PFSK-1 (cell line): ENCODE results near the gene SFMBT2.

Experiments used
- FOXP2 ChIP-seq: optimal IDR thresholded peaks from 2 replicates; pipeline ENCODE3; 2011; ENCODE audit warnings: borderline replicate concordance, control low read depth, inconsistent platforms; ENCODE audit not compliant: insufficient read depth; ENCODE audit errors: extremely low read length, extremely low read depth
- POLR2AphosphoS5 ChIP-seq: IDR thresholded peaks from 2 replicates; pipeline ENCODE4 v1.6.1; 2012; ENCODE audit warnings: low read depth, mild to moderate bottlenecking, control low read depth, low read length, moderate library complexity
- SIN3A ChIP-seq: IDR thresholded peaks from 2 replicates; pipeline ENCODE4 v1.6.1; 2012; ENCODE audit warnings: mild to moderate bottlenecking, low read length, moderate library complexity, borderline replicate concordance; ENCODE audit not compliant: insufficient read depth
- TAF1 ChIP-seq: IDR thresholded peaks from 2 replicates; pipeline ENCODE4 v1.6.1; 2012; ENCODE audit warnings: low read length, control low read depth, borderline replicate concordance; ENCODE audit not compliant: insufficient read depth
- TF ChIP-seq, protein P1 (sequence below), 2 experiments: IDR thresholded peaks; 2 replicates each; pipeline versions ENCODE4 v1.6.1 to v1.8.0; 2011 to 2012; ENCODE audit warnings: low read depth in 2 of 2, low read length in 2 of 2, control low read depth in 1 of 2, inconsistent platforms in 1 of 2, mild to moderate bottlenecking in 1 of 2, moderate library complexity in 1 of 2; ENCODE audit not compliant: insufficient read depth in 1 of 2

The SFMBT2 gene

DNA sequence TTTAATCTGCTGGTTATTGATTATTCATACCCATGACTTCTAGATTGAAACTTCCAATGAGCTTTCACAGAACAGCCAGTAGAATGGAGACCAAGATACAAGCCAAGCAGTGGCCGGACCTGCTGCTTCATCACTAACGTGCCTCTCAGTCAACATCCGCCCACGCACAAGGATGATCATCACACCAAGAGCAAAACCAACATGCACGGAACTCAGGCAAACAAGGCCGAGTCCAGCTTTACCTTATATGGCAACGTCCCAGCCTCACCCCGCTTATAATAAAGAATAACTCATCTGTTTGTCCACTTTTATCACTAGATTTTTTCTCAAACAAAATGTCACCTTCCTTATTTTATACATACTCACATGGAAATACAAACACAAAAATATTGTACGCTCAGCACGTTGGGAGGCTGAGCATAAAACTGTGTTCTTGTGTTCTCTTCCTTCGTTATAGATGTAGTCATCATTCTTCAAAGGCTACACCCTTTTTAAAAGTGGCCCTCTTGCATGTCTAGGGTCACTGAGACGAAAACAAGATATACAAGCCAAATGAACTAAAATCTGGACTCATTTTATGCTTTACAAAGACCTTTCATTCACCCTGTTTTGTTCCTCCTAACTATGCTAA is 122.7 kb downstream of the SFMBT2 start:
- TF ChIP-seq SIN3A (no peak), POLR2AphosphoS5 (no peak), FOXP2 (no peak), TAF1 (no peak)
- TF ChIP-seq, protein P1, sequence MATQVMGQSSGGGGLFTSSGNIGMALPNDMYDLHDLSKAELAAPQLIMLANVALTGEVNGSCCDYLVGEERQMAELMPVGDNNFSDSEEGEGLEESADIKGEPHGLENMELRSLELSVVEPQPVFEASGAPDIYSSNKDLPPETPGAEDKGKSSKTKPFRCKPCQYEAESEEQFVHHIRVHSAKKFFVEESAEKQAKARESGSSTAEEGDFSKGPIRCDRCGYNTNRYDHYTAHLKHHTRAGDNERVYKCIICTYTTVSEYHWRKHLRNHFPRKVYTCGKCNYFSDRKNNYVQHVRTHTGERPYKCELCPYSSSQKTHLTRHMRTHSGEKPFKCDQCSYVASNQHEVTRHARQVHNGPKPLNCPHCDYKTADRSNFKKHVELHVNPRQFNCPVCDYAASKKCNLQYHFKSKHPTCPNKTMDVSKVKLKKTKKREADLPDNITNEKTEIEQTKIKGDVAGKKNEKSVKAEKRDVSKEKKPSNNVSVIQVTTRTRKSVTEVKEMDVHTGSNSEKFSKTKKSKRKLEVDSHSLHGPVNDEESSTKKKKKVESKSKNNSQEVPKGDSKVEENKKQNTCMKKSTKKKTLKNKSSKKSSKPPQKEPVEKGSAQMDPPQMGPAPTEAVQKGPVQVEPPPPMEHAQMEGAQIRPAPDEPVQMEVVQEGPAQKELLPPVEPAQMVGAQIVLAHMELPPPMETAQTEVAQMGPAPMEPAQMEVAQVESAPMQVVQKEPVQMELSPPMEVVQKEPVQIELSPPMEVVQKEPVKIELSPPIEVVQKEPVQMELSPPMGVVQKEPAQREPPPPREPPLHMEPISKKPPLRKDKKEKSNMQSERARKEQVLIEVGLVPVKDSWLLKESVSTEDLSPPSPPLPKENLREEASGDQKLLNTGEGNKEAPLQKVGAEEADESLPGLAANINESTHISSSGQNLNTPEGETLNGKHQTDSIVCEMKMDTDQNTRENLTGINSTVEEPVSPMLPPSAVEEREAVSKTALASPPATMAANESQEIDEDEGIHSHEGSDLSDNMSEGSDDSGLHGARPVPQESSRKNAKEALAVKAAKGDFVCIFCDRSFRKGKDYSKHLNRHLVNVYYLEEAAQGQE (IDR thresholded peaks at IDR 0.05; ENCODE audit: insufficient read depth in 1 of 2, low read depth in 2 of 2, low read length in 2 of 2), result no peak

DNA sequence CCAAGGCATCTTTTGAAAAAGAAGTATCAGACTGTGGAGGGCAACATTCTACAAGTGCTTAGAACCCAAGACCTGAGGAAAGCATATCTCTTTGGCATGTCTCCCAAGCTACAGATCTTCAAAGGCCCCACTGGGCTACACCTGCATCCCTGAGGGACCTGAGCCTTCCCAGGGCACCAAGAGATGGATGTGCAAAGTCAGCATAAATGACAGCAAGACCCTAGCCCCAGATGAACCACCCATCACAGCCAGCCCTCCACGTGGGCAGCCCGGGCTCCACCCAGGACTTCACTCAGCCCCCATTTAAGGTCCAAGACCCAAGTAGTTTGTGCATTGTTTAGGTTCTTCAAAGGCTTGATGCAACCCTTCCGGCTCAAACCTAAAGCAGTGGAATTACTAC is 123.5 kb downstream of the SFMBT2 start:
- no peak for TF ChIP-seq POLR2AphosphoS5
- TF ChIP-seq TAF1, result no peak
- TF ChIP-seq, protein P1 (IDR thresholded peaks at IDR 0.05; ENCODE audit: insufficient read depth in 1 of 2, low read depth in 2 of 2, low read length in 2 of 2), result no peak
- no peak for TF ChIP-seq SIN3A
- TF ChIP-seq FOXP2, result no peak

DNA sequence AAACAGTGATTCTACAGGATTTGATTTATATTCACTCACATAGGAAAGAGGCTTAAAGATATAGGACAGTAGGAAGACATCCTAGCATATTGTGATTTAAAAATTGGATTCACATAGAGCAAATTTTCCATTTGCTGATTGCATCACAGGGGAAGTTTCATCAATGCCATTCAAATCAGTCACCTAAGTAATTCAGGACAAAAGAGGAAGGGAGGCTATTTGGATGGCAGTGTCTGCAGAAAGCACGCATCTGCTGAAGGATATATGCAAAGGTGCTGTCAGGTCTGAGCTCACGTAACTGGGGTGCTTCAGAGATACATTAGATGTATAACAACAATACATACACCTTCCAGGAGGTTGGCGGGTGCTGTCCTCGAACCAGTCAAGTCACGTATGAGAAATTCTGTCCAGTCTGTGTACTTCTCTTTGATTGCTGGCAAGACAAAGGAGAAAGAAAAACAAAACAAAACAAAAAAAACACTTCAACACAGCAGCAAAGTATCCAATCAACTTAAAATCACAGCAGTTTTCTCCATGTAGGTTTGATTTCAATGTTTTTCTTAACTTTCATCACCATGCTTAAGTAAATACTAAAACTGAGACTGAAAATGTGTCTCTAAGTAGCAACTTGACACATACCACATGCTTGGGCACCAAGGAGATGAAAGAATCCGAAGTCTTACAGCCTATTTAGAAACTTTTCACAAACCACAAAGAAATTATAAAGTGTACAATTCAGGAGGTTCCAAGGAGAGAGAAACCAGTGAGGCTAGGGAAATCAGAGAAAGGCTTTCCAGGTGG is 125.1 kb downstream of the SFMBT2 start:
- TF ChIP-seq, protein P1 (IDR thresholded peaks at IDR 0.05; ENCODE audit: insufficient read depth in 1 of 2, low read depth in 2 of 2, low read length in 2 of 2), result no peak
- TF ChIP-seq FOXP2 (no peak), POLR2AphosphoS5 (no peak), TAF1 (no peak), SIN3A (no peak)

DNA sequence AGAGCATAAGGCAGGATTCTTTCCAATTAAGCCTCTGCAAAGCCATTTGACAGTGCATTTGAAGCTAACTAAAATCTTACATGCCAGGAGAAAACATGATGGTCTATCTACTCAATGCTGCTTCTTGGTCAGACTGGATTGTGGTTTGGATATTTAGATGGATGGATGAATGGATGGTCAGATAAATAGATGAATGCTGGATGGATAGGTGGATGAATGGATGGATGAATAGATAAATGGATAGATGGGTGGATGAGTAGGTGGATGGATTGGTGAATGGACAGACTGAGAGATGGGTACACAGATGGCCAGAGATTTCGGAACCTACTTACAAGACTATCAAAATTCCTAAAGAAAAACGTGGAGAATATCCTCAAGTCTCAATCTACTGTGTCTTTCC is 127.6 kb downstream of the SFMBT2 start:
- no peak for TF ChIP-seq FOXP2
- TF ChIP-seq POLR2AphosphoS5, result no peak
- TF ChIP-seq, protein P1 (IDR thresholded peaks at IDR 0.05; ENCODE audit: insufficient read depth in 1 of 2, low read depth in 2 of 2, low read length in 2 of 2), result no peak
- TF ChIP-seq SIN3A, result no peak
- no peak for TF ChIP-seq TAF1
